Mesenchymal stem cell (in vitro differentiated cells and primary cell): ENCODE measurements around the gene DRD2.

Experiments used
- DNase-seq: peaks from one replicate; pipeline ENCODE4 v3.0.0-alpha.2; 2013
- H2AFZ ChIP-seq: one replicate; pipeline ENCODE4 v1.6.1; 2013; ENCODE audit warnings: low read depth, mild to moderate bottlenecking, control low read depth, inconsistent platforms, low read length, moderate library complexity
- H2AK5ac ChIP-seq: 2 replicates; pipeline ENCODE4 v1.6.1; 2013; ENCODE audit warnings: low read length, moderate library complexity, mild to moderate bottlenecking, inconsistent platforms; ENCODE audit not compliant: severe bottlenecking
- H2BK120ac ChIP-seq: one replicate; pipeline ENCODE4 v1.6.1; 2013; ENCODE audit warnings: low read depth, mild to moderate bottlenecking, inconsistent platforms, low read length, moderate library complexity
- H2BK12ac ChIP-seq, 2 experiments: one replicate each; pipeline ENCODE4 v1.6.1; 2013; ENCODE audit warnings: inconsistent platforms in 2 of 2, low read length in 2 of 2, mild to moderate bottlenecking in 2 of 2, moderate library complexity in 2 of 2, control low read depth in 1 of 2
- H2BK15ac ChIP-seq: one replicate; pipeline ENCODE4 v1.6.1; 2013; ENCODE audit warnings: mild to moderate bottlenecking, low read depth, inconsistent platforms; ENCODE audit not compliant: poor library complexity, severe bottlenecking
- H2BK5ac ChIP-seq: 2 replicates; pipeline ENCODE4 v1.6.1; 2013; ENCODE audit warnings: low read depth, mild to moderate bottlenecking, low read length, control low read depth, inconsistent platforms; ENCODE audit not compliant: poor library complexity, severe bottlenecking
- H3K14ac ChIP-seq, 2 experiments: one replicate each; pipeline ENCODE4 v1.6.1; 2013; ENCODE audit warnings: inconsistent platforms in 2 of 2, low read length in 2 of 2, control low read depth in 1 of 2, mild to moderate bottlenecking in 1 of 2, moderate library complexity in 1 of 2
- H3K18ac ChIP-seq, 2 experiments: one replicate each; pipeline ENCODE4 v1.6.1; 2013; ENCODE audit warnings: inconsistent platforms in 2 of 2, low read length in 2 of 2, control low read depth in 1 of 2, low read depth in 1 of 2, mild to moderate bottlenecking in 1 of 2
- H3K23ac ChIP-seq, 2 experiments: one replicate each; pipeline ENCODE4 v1.6.1; 2013; ENCODE audit warnings: inconsistent platforms in 2 of 2, low read length in 2 of 2, mild to moderate bottlenecking in 2 of 2, moderate library complexity in 2 of 2, control low read depth in 1 of 2
- H3K27ac ChIP-seq: 2 replicates; pipeline ENCODE4 v1.5.1; 2013; ENCODE audit warnings: mild to moderate bottlenecking, moderate library complexity, low read length, control low read depth, inconsistent platforms; ENCODE audit not compliant: poor library complexity, severe bottlenecking
- H3K27me3 ChIP-seq, 2 experiments: 2 replicates each; pipeline versions ENCODE4 v1.6.1 to v1.7.0; 2013; ENCODE audit warnings: low read length in 2 of 2, mild to moderate bottlenecking in 2 of 2, moderate library complexity in 2 of 2, control low read depth in 1 of 2, inconsistent platforms in 1 of 2; ENCODE audit not compliant: control insufficient read depth in 1 of 2, insufficient read depth in 1 of 2
- H3K36me3 ChIP-seq, 2 experiments: 2 replicates each; pipeline versions ENCODE4 v1.6.1 to v1.7.0; 2013; ENCODE audit warnings: low read length in 2 of 2, control low read depth in 1 of 2, inconsistent platforms in 1 of 2, low read depth in 1 of 2, mild to moderate bottlenecking in 1 of 2; ENCODE audit not compliant: insufficient read depth in 2 of 2, control insufficient read depth in 1 of 2
- H3K4ac ChIP-seq, 2 experiments: one replicate each; pipeline ENCODE4 v1.6.1; 2013; ENCODE audit warnings: inconsistent platforms in 2 of 2, low read length in 2 of 2, mild to moderate bottlenecking in 2 of 2, moderate library complexity in 2 of 2, control low read depth in 1 of 2, low read depth in 1 of 2
- H3K4me1 ChIP-seq: 2 replicates; pipeline ENCODE4 v1.6.1; 2013; ENCODE audit warnings: low read depth, low read length, control low read depth; ENCODE audit not compliant: control insufficient read depth, insufficient read depth
- H3K4me2 ChIP-seq: 2 replicates; pipeline ENCODE4 v1.6.1; 2013; ENCODE audit warnings: low read length, mild to moderate bottlenecking, inconsistent platforms; ENCODE audit not compliant: poor library complexity, severe bottlenecking
- H3K4me3 ChIP-seq, 2 experiments: 2 replicates each; pipeline versions ENCODE4 v1.5.1 to v1.7.0; 2013; ENCODE audit warnings: low read length in 2 of 2, mild to moderate bottlenecking in 2 of 2, control low read depth in 1 of 2, low read depth in 1 of 2; ENCODE audit not compliant: insufficient read depth in 1 of 2
- H3K79me1 ChIP-seq: replicated peaks from 2 replicates; pipeline ENCODE4 v1.6.1; 2013; ENCODE audit warnings: mild to moderate bottlenecking, control low read depth, low read length, inconsistent platforms; ENCODE audit not compliant: poor library complexity, severe bottlenecking
- H3K9ac ChIP-seq: 2 replicates; pipeline ENCODE4 v1.7.0; 2013; ENCODE audit warnings: mild to moderate bottlenecking, low read length, moderate library complexity
- H3K9me3 ChIP-seq: 2 replicates; pipeline ENCODE4 v1.7.0; 2013; ENCODE audit warnings: mild to moderate bottlenecking, low read length; ENCODE audit not compliant: control insufficient read depth
- H4K8ac ChIP-seq: one replicate; pipeline ENCODE4 v1.6.1; 2013; ENCODE audit warnings: inconsistent platforms, mild to moderate bottlenecking, low read length, moderate library complexity
- H4K91ac ChIP-seq: one replicate; pipeline ENCODE4 v1.6.1; 2013; ENCODE audit warnings: mild to moderate bottlenecking, low read length, inconsistent platforms
- WGBS: methylation state at CpG from one replicate; pipeline ENCODE4 v1.1.7; 2013; ENCODE audit warnings: mixed read lengths; 5-methylcytosine and 5-hydroxymethylcytosine counted together

DRD2 gene

GRCh38 chr11:113396690-113397089 is 78.5 kb downstream of the DRD2 start:
- no peak overlapping the region for H3K23ac ChIP-seq
- no peak overlapping the region for H4K91ac ChIP-seq
- H2BK15ac ChIP-seq: no peak overlapping the region
- H3K9ac ChIP-seq: no peak overlapping the region
- H2BK5ac ChIP-seq: no peak overlapping the region
- H3K36me3 ChIP-seq: no peaks in the 10 kb centered on the region
- H3K4me2 ChIP-seq: no peak overlapping the region
- H3K4me1 ChIP-seq: no peaks in the 10 kb centered on the region
- H2BK120ac ChIP-seq: no peak overlapping the region
- H2AK5ac ChIP-seq: no peak overlapping the region
- no peak overlapping the region for H2AFZ ChIP-seq
- H4K8ac ChIP-seq: no peak overlapping the region
- H3K79me1 ChIP-seq: no peaks in the 10 kb centered on the region
- H2BK12ac ChIP-seq: no peak overlapping the region
- H3K14ac ChIP-seq: no peak overlapping the region
- no peak overlapping the region for H3K27ac ChIP-seq
- 83% methylated on average over 1 of the region's 1 CpG for WGBS
- H3K9me3 ChIP-seq: no peaks in the 10 kb centered on the region
- no peak for DNase-seq
- no peak overlapping the region for H3K18ac ChIP-seq
- no peak overlapping the region for H3K4ac ChIP-seq
- H3K4me3 ChIP-seq: no peak overlapping the region
- H3K27me3 ChIP-seq: peaks cover 15 to 21% of the 10 kb centered on the region in 2 experiments

- Histone ChIP-seq H3K27me3 (peaks cover 21% of the 10 kb centered on the region in 2 experiments), H3K27ac (no peak overlapping the region), H3K36me3 (no peaks in the 10 kb centered on the region), H3K4me2 (no peak overlapping the region), H3K79me1 (no peaks in the 10 kb centered on the region), H3K23ac (no peak overlapping the region), H3K4me3 (no peak overlapping the region), H3K14ac (no peak overlapping the region), H3K4me1 (no peaks in the 10 kb centered on the region), H3K9me3 (no peaks in the 10 kb centered on the region), H4K8ac (no peak overlapping the region), H2AK5ac (no peak overlapping the region), H2AFZ (no peak overlapping the region), H2BK15ac (no peak overlapping the region), H2BK120ac (no peak overlapping the region), H3K9ac (no peak overlapping the region), H4K91ac (no peak overlapping the region), H2BK5ac (no peak overlapping the region), H2BK12ac (no peak overlapping the region), H3K4ac (no peak overlapping the region), H3K18ac (no peak overlapping the region)
- WGBS: 91% methylated on average over 8 of the region's 9 CpGs
- no peak for DNase-seq
Observed at GRCh38 chr11:113395782-113396336, 79.3 kb downstream of the DRD2 start.

DNA sequence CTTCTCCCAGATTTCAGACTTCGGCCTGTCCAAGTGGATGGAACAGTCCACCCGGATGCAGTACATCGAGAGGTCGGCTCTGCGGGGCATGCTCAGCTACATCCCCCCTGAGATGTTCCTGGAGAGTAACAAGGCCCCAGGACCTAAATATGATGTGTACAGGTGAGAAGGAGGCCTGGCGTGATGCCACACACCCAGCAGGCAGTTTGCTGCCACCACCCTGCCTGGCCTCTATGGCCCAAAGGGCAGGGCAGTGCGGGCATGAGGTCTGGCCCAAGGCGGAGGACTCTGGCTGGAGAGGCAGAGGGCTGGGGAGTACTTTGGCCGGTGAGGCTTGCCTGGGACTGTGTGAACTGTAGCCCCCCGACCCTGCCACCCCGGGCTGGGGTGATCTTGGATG is 80.3 kb downstream of the DRD2 start:
- no peak overlapping the region for H4K8ac ChIP-seq
- no peak overlapping the region for H3K14ac ChIP-seq
- no peak for DNase-seq
- H3K9me3 ChIP-seq: no peaks in the 10 kb centered on the region
- no peak overlapping the region for H3K9ac ChIP-seq
- H3K79me1 ChIP-seq: no peaks in the 10 kb centered on the region
- H2AK5ac ChIP-seq: no peak overlapping the region
- no peak overlapping the region for H2BK5ac ChIP-seq
- no peak overlapping the region for H3K4ac ChIP-seq
- no peak overlapping the region for H3K4me2 ChIP-seq
- no peak overlapping the region for H3K27ac ChIP-seq
- no peaks in the 10 kb centered on the region for H3K4me1 ChIP-seq
- H3K18ac ChIP-seq: no peak overlapping the region
- H3K4me3 ChIP-seq: no peak overlapping the region
- WGBS: 92% methylated on average over 9 of the region's 11 CpGs
- H4K91ac ChIP-seq: no peak overlapping the region
- no peak overlapping the region for H2BK120ac ChIP-seq
- peaks cover 20 to 24% of the 10 kb centered on the region in 2 experiments for H3K27me3 ChIP-seq
- no peaks in the 10 kb centered on the region for H3K36me3 ChIP-seq
- H2AFZ ChIP-seq: no peak overlapping the region
- no peak overlapping the region for H2BK15ac ChIP-seq
- H2BK12ac ChIP-seq: no peak overlapping the region
- no peak overlapping the region for H3K23ac ChIP-seq

DNA sequence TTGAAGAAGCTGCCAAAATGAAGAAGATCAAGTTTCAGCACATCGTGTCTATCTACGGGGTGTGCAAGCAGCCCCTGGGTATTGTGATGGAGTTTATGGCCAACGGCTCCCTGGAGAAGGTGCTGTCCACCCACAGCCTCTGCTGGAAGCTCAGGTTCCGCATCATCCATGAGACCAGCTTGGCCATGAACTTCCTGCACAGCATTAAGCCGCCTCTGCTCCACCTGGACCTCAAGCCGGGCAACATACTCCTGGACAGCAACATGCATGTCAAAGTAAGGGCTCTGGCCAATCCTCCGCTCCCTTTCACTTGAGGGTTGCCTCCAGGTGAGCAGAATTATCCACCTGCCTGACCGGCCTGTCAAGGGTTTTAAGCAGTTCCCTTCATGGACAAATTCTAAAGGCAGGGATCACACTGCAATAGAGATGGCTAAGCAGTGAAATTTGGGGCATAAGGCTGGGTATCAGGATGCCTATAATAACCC is 81.7 kb downstream of the DRD2 start:
- H3K36me3 ChIP-seq: no peaks in the 10 kb centered on the region
- H4K8ac ChIP-seq: no peak overlapping the region
- H3K9me3 ChIP-seq: no peaks in the 10 kb centered on the region
- H3K23ac ChIP-seq: no peak overlapping the region
- H3K4me1 ChIP-seq: no peaks in the 10 kb centered on the region
- no peak overlapping the region for H2BK5ac ChIP-seq
- no peak overlapping the region for H4K91ac ChIP-seq
- H2BK120ac ChIP-seq: no peak overlapping the region
- no peak overlapping the region for H2AK5ac ChIP-seq
- H3K79me1 ChIP-seq: no peaks in the 10 kb centered on the region
- DNase-seq: no peak
- no peak overlapping the region for H3K4me2 ChIP-seq
- H3K27ac ChIP-seq: no peak overlapping the region
- no peak overlapping the region for H3K14ac ChIP-seq
- H3K18ac ChIP-seq: no peak overlapping the region
- no peak overlapping the region for H2AFZ ChIP-seq
- H3K9ac ChIP-seq: no peak overlapping the region
- H3K4ac ChIP-seq: no peak overlapping the region
- WGBS: 80% methylated on average over 8 of the region's 8 CpGs
- H2BK12ac ChIP-seq: no peak overlapping the region
- H3K27me3 ChIP-seq: peaks cover 27 to 36% of the 10 kb centered on the region in 2 experiments
- H3K4me3 ChIP-seq: no peak overlapping the region
- H2BK15ac ChIP-seq: no peak overlapping the region
